ENCODE measurements around the gene RABGAP1. TPM values are rescaled to one million over a fixed set of nuclear protein-coding genes. Genes with fewer than 3 reads are reported as not detected.

RABGAP1 gene
- total RNA-seq, 4 donors from 2014 or later: 38.3 to 78.3 (median 48.5) TPM

DNA sequence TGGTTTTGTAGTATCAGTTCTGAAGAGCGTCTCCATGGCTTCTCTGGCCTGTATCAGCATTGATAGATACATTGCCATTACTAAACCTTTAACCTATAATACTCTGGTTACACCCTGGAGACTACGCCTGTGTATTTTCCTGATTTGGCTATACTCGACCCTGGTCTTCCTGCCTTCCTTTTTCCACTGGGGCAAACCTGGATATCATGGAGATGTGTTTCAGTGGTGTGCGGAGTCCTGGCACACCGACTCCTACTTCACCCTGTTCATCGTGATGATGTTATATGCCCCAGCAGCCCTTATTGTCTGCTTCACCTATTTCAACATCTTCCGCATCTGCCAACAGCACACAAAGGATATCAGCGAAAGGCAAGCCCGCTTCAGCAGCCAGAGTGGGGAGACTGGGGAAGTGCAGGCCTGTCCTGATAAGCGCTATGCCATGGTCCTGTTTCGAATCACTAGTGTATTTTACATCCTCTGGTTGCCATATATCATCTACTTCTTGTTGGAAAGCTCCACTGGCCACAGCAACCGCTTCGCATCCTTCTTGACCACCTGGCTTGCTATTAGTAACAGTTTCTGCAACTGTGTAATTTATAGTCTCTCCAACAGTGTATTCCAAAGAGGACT, 94.2 kb downstream of the RABGAP1 start:
- TF ChIP-seq, protein P1, sequence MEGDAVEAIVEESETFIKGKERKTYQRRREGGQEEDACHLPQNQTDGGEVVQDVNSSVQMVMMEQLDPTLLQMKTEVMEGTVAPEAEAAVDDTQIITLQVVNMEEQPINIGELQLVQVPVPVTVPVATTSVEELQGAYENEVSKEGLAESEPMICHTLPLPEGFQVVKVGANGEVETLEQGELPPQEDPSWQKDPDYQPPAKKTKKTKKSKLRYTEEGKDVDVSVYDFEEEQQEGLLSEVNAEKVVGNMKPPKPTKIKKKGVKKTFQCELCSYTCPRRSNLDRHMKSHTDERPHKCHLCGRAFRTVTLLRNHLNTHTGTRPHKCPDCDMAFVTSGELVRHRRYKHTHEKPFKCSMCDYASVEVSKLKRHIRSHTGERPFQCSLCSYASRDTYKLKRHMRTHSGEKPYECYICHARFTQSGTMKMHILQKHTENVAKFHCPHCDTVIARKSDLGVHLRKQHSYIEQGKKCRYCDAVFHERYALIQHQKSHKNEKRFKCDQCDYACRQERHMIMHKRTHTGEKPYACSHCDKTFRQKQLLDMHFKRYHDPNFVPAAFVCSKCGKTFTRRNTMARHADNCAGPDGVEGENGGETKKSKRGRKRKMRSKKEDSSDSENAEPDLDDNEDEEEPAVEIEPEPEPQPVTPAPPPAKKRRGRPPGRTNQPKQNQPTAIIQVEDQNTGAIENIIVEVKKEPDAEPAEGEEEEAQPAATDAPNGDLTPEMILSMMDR (IDR thresholded peaks at IDR 0.05): no peak
- no peak for DNase-seq (ENCODE audit: low spot score)
- ATAC-seq (ENCODE audit: low FRiP score): no peak

DNA sequence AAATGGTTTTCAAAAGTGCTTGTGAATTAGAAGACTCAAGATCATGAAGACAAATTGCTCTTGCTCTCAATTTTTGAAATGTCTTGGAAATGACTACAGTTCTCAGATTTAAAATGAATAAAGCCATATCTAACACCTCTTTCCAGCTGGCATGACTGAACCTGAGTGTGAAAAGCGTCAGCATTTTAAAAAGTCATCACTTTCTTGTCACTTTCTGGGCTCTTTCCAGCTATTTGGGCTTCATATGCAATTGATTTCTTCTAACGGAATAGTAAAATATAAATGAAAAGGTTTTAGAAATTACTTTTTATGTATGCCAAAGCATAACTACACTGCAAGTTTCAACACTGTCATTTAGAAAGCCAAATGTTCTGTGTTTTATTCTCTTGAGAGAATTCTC, 95.0 kb downstream of the RABGAP1 start:
- TF ChIP-seq, protein P1 (IDR thresholded peaks at IDR 0.05): no peak

DNA sequence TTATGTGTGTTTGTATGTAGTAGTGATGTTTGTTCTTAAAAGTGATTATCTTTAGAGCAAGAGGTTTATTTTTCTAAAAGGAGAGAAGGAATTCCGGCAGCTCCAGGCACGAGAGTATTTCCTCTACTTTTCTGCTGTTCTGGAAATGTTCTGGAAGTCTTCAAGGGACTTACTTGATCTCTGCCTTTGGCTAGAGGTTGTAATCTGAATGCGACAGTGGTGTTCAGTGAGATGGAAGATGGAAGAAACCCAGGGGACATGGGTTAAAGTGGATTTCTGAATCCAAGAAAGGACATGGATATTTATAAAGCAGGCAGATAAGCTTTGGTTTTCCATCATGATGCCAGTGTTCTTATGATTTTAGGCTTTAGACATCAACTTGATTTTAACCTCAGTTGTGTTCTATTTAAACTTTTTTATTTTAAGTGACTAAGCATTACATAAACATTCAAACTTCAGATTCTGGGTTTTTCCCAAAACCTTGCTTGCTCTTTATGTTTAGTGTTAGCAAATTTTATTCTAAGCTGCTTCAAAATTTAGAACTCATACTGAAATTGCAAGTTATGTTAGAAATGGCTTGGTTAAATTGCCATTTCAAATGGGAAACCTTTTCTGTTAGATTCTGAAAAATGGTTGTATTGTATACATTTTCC, 96.2 kb downstream of the RABGAP1 start:
- no peak for DNase-seq (ENCODE audit: low spot score)
- TF ChIP-seq, protein P1 (IDR thresholded peaks at IDR 0.05): no peak
- ATAC-seq (ENCODE audit: low FRiP score): no peak

More for the DNA sequence above, 95.0 kb downstream of the RABGAP1 start:
- DNase-seq (ENCODE audit: low spot score) (no peak), ATAC-seq (ENCODE audit: low FRiP score) (no peak)

DNA sequence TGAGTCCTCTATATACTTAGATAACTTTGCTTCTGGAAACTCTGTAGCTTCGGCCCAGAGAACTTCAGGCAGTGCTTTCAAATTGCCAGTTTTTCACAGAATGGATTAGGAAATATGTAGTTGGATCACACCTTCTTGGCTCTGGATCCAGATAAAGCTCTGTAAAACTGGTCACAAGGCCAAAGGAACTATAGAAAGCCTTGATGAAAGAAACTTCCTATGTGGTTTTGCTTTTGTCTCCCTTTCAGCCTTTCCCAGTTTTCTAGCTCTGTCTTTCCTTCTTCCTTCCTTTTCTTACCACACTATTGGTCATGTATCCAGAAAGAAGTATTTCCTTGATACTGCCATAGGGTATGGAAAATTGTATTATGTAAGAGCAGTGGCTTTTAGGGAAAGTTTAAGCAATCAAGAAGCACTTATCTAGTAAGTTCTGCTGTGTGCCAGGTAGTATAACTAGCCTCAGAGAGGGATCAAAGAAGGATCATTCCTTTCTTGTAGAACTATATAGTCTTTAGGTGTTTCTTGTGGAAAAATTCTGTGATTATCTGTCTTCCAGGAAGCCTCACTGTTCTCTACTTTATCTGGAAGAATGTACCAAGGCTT, 98.9 kb downstream of the RABGAP1 start:
- ATAC-seq (ENCODE audit: low FRiP score): no peak
- TF ChIP-seq, protein P1 (IDR thresholded peaks at IDR 0.05): no peak
- DNase-seq (ENCODE audit: low spot score): no peak

DNA sequence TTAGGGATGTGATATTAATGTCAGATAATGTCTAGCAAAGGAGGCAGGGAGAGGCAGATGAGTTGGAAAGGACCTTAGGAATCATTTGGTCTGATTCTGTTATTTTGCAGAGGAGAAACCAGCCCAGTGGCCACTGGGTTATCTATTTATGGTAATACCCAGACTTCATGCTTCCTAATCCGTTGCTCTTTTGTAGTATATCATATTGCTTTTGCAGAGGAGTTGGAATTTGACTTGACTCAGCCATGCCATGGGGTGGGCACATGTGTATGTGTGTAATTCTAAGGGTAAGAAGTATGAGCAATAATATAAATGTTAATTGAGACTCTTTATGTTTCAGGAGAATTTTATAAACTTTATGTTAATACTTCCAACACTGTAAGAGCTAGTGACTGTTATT, 100.0 kb downstream of the RABGAP1 start:
- DNase-seq (ENCODE audit: low spot score) (no peak), ATAC-seq (ENCODE audit: low FRiP score) (no peak)
- TF ChIP-seq, protein P1 (IDR thresholded peaks at IDR 0.05): no peak

DNA sequence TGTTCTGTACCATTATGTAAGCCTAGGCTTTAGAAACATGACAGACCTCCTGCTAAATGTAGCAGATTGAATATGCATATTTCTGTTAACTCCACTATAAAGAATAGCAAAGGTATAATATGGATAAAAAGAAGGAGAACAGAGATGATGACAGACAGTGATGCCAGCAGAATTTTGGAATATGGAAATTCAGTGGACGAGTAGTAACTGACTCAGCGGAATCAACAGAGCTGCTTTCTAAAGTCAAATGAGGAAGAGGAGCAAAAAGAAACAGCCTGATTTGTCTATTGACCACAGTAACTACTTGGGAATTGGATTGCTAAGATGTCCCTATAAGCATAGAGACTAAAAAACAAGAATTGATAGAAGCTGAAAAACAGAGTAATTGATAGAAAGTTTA, 100.7 kb downstream of the RABGAP1 start:
- DNase-seq (ENCODE audit: low spot score) (no peak), ATAC-seq (ENCODE audit: low FRiP score) (no peak)
- TF ChIP-seq, protein P1 (IDR thresholded peaks at IDR 0.05): no peak
